ENCODE data around the gene CALU. TPM values are rescaled to one million over a fixed set of nuclear protein-coding genes. Genes with fewer than 3 reads are reported as not detected.

Gene CALU
- total RNA-seq: 623 and 637 TPM in 2 replicates

GRCh38 chr7:128739048-128739962 lies at the start of gene CALU:
Gene CALU, plus strand, starts transcription at chr7:128739359. Its CDS starts 9,225 bp downstream, at chr7:128748584.

DNA sequence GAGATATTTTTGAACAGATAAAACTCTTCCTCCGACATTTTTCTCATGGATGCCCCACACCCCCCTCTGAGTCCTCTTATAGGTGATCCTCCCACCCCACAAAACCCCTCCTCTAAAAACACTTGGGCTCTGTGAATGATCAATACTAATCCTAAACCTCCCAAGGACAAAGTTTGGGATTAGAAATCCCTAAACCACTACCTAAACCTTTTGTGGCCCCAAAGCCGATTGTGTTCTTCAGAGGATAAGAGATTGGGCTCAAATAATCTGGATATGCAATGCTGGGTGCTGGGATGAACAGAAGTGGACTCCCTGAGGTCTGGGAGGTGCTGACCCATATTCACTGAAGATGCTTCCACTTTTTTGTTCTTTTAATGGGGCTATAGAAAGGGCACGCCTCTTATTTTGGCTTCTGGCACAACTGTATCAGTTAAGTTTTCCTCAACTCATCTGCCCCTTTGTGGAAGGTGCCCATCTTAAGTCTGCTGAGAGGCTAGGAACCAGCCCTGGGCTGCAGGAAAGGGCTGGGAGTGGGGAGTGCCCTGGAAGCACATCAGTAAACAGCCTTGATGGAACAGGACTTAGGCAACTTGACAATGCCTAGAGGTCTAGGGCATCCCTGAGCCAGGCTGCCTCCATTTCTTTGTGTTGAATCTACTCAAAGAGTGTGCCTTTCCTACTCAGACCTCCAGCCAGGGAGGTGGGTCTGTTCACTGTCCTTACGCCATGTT lies 36.8 kb downstream of the CALU start, which contains the start of gene OPN1SW:
OPN1SW (minus strand) TSS at position 51 of the 731 bp plus-strand sequence; CDS start at position 38, 13 bp downstream.

GRCh38 chr7:128791121-128791971 lies 52.2 kb downstream of the CALU start, which contains the start of gene CCDC136:
Gene CCDC136, plus strand, starts transcription at chr7:128791968. Its CDS starts 444 bp downstream, at chr7:128792412.

Other genes starting within 250 kb of the CALU start
- gene GARIN1A, start 67.1 kb upstream of the CALU start, total RNA-seq: under 0.01 and 0.72 TPM in 2 replicates
- not detected in 2 replicates for gene OPN1SW, start 36.4 kb downstream of the CALU start, total RNA-seq
- 0.18 and 1.6 TPM in 2 replicates for gene CCDC136, start 52.6 kb downstream of the CALU start, total RNA-seq
- 108 and 131 TPM in 2 replicates for gene FLNC, start 91.0 kb downstream of the CALU start, total RNA-seq
- gene ATP6V1F, start 123.5 kb downstream of the CALU start, total RNA-seq: 74.4 and 134 TPM in 2 replicates
- not detected in 2 replicates for gene KCP, start 171.3 kb downstream of the CALU start, total RNA-seq
- gene IRF5, start 198.6 kb downstream of the CALU start, total RNA-seq: 0.16 TPM in 1 of 2 replicates, not detected in the other